ENCODE results near the gene DNASE1L1.

DNASE1L1 gene

GRCh38 chrX:154376774-154377173, 32.3 kb downstream of the DNASE1L1 start:
- Histone ChIP-seq H3K4me3 (ENCODE audit: low read length, poor library complexity, severe bottlenecking) (peak overlapping the region; percentile 76), H3K79me2 (ENCODE audit: insufficient read depth, low read length) (peaks cover 18% of the 10 kb centered on the region; the same call in 1 of the 2 replicates), H3K4me1 (ENCODE audit: insufficient read depth, low read length, poor library complexity, severe bottlenecking) (peaks cover 16% of the 10 kb centered on the region), H3K36me3 (ENCODE audit: insufficient read depth, low read length) (no peaks in the 10 kb centered on the region), H3K9me2 (replicated peaks; ENCODE audit: low read depth, low read length) (no peaks in the 10 kb centered on the region), H4K20me1 (ENCODE audit: insufficient read depth, low read length, poor library complexity, severe bottlenecking) (peaks cover 4% of the 10 kb centered on the region), H2AFZ (ENCODE audit: low read length) (no peak overlapping the region), H3K27me3 (ENCODE audit: insufficient read depth, low read length, poor library complexity, severe bottlenecking) (no peaks in the 10 kb centered on the region), H3K4me2 (ENCODE audit: low read depth, low read length, poor library complexity, severe bottlenecking) (no peak overlapping the region), H3K9ac (ENCODE audit: low read depth, low read length, poor library complexity, severe bottlenecking) (no peak overlapping the region), H3K9me3 (ENCODE audit: insufficient read depth, low read depth, low read length) (no peaks in the 10 kb centered on the region), H3F3A (ENCODE audit: low read depth) (no peaks in the 10 kb centered on the region)
- TF ChIP-seq CTCF (conservative IDR thresholded peaks at IDR 0.05; ENCODE audit: low read length) (no peak), EZH2phosphoT487 (IDR thresholded peaks at IDR 0.05; ENCODE audit: borderline replicate concordance) (no peak)

GRCh38 chrX:154375156-154375504, 33.9 kb downstream of the DNASE1L1 start:
- no peaks in the 10 kb centered on the region for H3K9me3 ChIP-seq (ENCODE audit: insufficient read depth, low read depth, low read length)
- no peak overlapping the region for H3K4me2 ChIP-seq (ENCODE audit: low read depth, low read length, poor library complexity, severe bottlenecking)
- H3K27me3 ChIP-seq (ENCODE audit: insufficient read depth, low read length, poor library complexity, severe bottlenecking) = no peaks in the 10 kb centered on the region
- no peaks in the 10 kb centered on the region for H3K36me3 ChIP-seq (ENCODE audit: insufficient read depth, low read length)
- no peak overlapping the region for H2AFZ ChIP-seq (ENCODE audit: low read length)
- H3K4me1 ChIP-seq (ENCODE audit: insufficient read depth, low read length, poor library complexity, severe bottlenecking) = peaks cover 10% of the 10 kb centered on the region
- TF ChIP-seq EZH2phosphoT487 (IDR thresholded peaks at IDR 0.05; ENCODE audit: borderline replicate concordance) (no peak), CTCF (conservative IDR thresholded peaks at IDR 0.05; ENCODE audit: low read length) (no peak)
- no peak overlapping the region for H3K4me3 ChIP-seq (ENCODE audit: low read length, poor library complexity, severe bottlenecking)
- no peak overlapping the region for H3K9ac ChIP-seq (ENCODE audit: low read depth, low read length, poor library complexity, severe bottlenecking)
- H3K79me2 ChIP-seq (ENCODE audit: insufficient read depth, low read length) = peaks cover 19% of the 10 kb centered on the region
- no peaks in the 10 kb centered on the region for H3F3A ChIP-seq (ENCODE audit: low read depth)
- H3K9me2 ChIP-seq (replicated peaks; ENCODE audit: low read depth, low read length) = no peaks in the 10 kb centered on the region
- H4K20me1 ChIP-seq (ENCODE audit: insufficient read depth, low read length, poor library complexity, severe bottlenecking) = no peaks in the 10 kb centered on the region

GRCh38 chrX:154374313-154375155, 34.5 kb downstream of the DNASE1L1 start, which contains the start of gene FLNA:
Gene FLNA (minus strand): TSS chrX:154374634. CDS start chrX:154371245, 3,389 bp downstream.
- H3K9me3 ChIP-seq (ENCODE audit: insufficient read depth, low read depth, low read length) = no peaks in the 10 kb centered on the region
- H3K4me1 ChIP-seq (ENCODE audit: insufficient read depth, low read length, poor library complexity, severe bottlenecking) = peaks cover 13% of the 10 kb centered on the region
- H3F3A ChIP-seq (ENCODE audit: low read depth) = no peaks in the 10 kb centered on the region
- H3K4me2 ChIP-seq (ENCODE audit: low read depth, low read length, poor library complexity, severe bottlenecking) = peak within 1 kb of the TSS; percentile 75
- peaks cover 19% of the 10 kb centered on the region for H3K79me2 ChIP-seq (ENCODE audit: insufficient read depth, low read length)
- no peaks in the 10 kb centered on the region for H3K27me3 ChIP-seq (ENCODE audit: insufficient read depth, low read length, poor library complexity, severe bottlenecking)
- no peak within 1 kb of the TSS for H3K4me3 ChIP-seq (ENCODE audit: low read length, poor library complexity, severe bottlenecking)
- no peak within 1 kb of the TSS for H3K9ac ChIP-seq (ENCODE audit: low read depth, low read length, poor library complexity, severe bottlenecking)
- TF ChIP-seq CTCF (conservative IDR thresholded peaks at IDR 0.05; ENCODE audit: low read length) = no peak
- no peak for TF ChIP-seq EZH2phosphoT487 (IDR thresholded peaks at IDR 0.05; ENCODE audit: borderline replicate concordance)
- H3K9me2 ChIP-seq (replicated peaks; ENCODE audit: low read depth, low read length) = no peaks in the 10 kb centered on the region
- no peaks in the 10 kb centered on the region for H3K36me3 ChIP-seq (ENCODE audit: insufficient read depth, low read length)
- peaks cover 4% of the 10 kb centered on the region for H4K20me1 ChIP-seq (ENCODE audit: insufficient read depth, low read length, poor library complexity, severe bottlenecking)
- H2AFZ ChIP-seq (ENCODE audit: low read length) = no peak within 1 kb of the TSS
